Epithelial cell of proximal tubule (primary cell): ENCODE data around the gene LRP1. TPM values are rescaled to one million over a fixed set of nuclear protein-coding genes. Genes with fewer than 3 reads are reported as not detected.

Experiments
- DNase-seq: peaks from one replicate; pipeline ENCODE4 v3.0.0-alpha.2; 2011; ENCODE audit warnings: low read depth
- H3K4me3 ChIP-seq: 2 replicates; pipeline ENCODE4 v1.5.1; 2011; ENCODE audit warnings: low read depth, mild to moderate bottlenecking, low read length
- CTCF ChIP-seq: conservative IDR thresholded peaks from 2 replicates; pipeline ENCODE4 v1.5.1; 2012; ENCODE audit warnings: low read depth, mild to moderate bottlenecking, low read length
- total RNA-seq: library from RNA; depleted of rRNA; stranded (reverse); fragments of >200 nt; gene quantifications from 2 replicates; pipeline ENCODE4 v1.2.3, GENCODE V29; 2015

Gene LRP1
- total RNA-seq, 1 donor from 2014 or later, result 8.9 TPM

GRCh38 chr12:57200497-57200896, 72.2 kb downstream of the LRP1 start:
- no peak overlapping the region for H3K4me3 ChIP-seq
- TF ChIP-seq CTCF, result no peak
- no peak for DNase-seq

GRCh38 chr12:57201219-57201618, 72.9 kb downstream of the LRP1 start:
- TF ChIP-seq CTCF, result no peak
- no peak for DNase-seq
- H3K4me3 ChIP-seq, result no peak overlapping the region

GRCh38 chr12:57201631-57202030, 73.3 kb downstream of the LRP1 start:
- no peak for TF ChIP-seq CTCF
- no peak overlapping the region for H3K4me3 ChIP-seq
- no peak for DNase-seq

GRCh38 chr12:57202321-57202720, 74.0 kb downstream of the LRP1 start:
- no peak for TF ChIP-seq CTCF
- DNase-seq, result no peak
- no peak overlapping the region for H3K4me3 ChIP-seq

- no peak for TF ChIP-seq CTCF
- H3K4me3 ChIP-seq, result no peak overlapping the region
- DNase-seq, result no peak
These were observed 74.9 kb downstream of the LRP1 start for GRCh38 chr12:57203201-57203600.

- TF ChIP-seq CTCF, result no peak
- DNase-seq, result no peak
These were observed 75.5 kb downstream of the LRP1 start for GRCh38 chr12:57203791-57204190.

GRCh38 chr12:57204454-57204853, 76.2 kb downstream of the LRP1 start:
- no peak for TF ChIP-seq CTCF
- no peak overlapping the region for H3K4me3 ChIP-seq
- DNase-seq, result no peak

More at GRCh38 chr12:57203791-57204190, 75.5 kb downstream of the LRP1 start:
- no peak overlapping the region for H3K4me3 ChIP-seq
